ENCODE results near the gene VPS35L. TPM values are rescaled to one million over a fixed set of nuclear protein-coding genes. Genes with fewer than 3 reads are reported as not detected.
"Not testable (repeated sequence)": the region's sequence is repeated elsewhere in the genome, so short reads cannot be mapped to it uniquely, and the experiment has no call there.

Gene VPS35L
- total RNA-seq, 1 experiment from 2014 or later = 27.9 TPM

DNA sequence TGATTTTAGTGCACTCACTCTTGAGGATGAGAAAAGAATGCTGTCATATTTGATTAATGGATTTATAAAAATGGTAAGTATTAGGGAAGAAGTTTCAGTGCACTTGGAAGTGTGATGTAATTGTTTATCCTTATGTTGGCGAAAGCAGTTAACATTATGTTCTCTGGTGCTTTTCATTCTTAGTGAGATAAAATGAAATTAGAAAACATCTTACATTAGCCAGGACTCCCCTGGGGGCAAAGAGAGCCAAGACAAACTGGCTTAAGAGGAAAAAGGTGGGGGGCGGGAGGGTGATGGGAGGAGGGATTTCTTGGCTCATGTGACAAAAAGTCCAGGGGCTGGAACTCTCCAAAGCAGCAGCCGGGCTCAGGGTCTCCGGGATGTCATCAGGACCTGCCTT is 89.4 kb downstream of the VPS35L start:
- no peak for DNase-seq (ENCODE audit: extremely low read depth, low read depth)

DNA sequence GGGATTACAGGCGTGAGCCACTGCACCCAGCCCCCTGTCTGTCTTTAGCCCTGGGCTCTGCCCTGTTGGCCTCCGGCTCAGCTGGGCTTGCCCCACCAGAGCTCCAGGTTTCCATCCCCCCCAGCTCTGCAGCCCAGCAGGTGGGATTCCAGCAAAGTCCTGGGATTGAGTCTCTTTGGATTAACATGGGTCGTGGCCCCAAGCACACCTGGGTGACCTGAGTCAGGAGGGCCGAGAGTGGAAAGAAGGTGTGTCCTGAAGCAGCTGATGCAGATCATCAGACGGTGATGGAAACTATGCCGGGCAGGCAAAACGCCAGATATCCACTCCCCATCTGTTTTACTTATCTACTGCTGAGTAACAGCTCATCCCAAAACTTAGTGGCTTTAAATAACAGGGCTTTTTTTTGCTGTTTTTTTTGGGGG is 90.1 kb downstream of the VPS35L start:
- no peak for DNase-seq (ENCODE audit: extremely low read depth, low read depth)

DNA sequence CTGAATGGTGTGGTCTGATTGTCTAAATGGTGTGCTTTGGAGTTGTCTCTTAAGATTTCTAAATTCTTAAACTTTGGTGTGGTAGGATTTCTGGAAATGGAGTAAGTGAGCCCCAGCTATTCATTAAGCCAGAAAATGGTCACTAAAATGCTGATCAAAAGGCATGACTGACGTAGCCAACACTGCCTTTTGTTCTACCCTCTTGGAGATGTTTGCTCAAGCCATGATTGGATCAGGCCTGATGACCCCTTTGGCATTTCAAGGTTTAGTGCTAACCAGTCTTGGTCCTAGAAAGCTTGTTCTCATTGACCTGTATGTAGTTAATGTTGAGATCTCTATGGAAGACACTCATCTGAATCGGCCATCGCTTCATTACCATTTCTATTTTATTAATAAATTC is 94.5 kb downstream of the VPS35L start:
- DNase-seq (ENCODE audit: extremely low read depth, low read depth) = no peak

DNA sequence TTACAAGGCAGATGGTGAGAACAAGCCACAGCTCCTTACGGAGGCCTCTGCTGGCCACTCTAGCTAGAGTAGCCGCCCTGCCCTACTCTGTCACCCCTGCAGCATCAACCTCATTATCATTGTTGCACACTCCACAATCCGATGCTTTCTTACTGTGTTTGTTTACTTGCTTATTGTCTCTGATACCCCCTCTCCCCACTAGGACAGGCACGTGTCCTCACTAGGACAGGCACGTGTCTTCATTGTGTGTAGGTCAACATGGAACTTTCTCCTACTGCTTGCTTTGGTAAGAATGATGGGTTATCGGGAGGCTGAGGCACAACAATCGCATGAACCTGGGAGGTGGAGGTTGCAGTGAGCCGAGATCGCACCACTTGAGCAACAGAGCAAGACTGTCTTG is 98.6 kb downstream of the VPS35L start:
- no peak for DNase-seq (ENCODE audit: extremely low read depth, low read depth)

GRCh38 chr16:19655242-19655777 is 99.8 kb downstream of the VPS35L start:
- DNase-seq (ENCODE audit: extremely low read depth, low read depth) = no peak

GRCh38 chr16:19657831-19658230 is 102.3 kb downstream of the VPS35L start:
- no peak for DNase-seq (ENCODE audit: extremely low read depth, low read depth)

- DNase-seq (ENCODE audit: extremely low read depth, low read depth) = no peak
Measured at GRCh38 chr16:19659554-19659953, 104.1 kb downstream of the VPS35L start.

DNA sequence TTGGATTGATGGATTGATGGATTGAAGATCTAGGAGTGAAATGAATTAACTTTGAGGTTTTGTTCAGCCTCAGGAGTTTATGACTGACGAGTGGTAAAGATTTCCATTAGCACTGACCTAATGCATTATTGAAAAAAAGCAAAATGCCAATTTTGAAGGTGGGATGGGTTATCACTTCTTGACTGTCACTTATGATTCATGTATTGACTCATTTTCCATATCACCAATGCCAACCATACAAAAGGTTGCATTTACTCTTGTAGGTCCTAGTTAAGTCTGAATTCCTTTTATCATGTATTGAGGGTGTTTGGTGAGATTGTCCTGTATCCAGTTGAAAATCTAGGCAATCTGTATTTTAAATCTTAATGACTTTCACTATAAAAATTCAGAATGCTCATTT is 104.9 kb downstream of the VPS35L start:
- no peak for DNase-seq (ENCODE audit: extremely low read depth, low read depth)

DNA sequence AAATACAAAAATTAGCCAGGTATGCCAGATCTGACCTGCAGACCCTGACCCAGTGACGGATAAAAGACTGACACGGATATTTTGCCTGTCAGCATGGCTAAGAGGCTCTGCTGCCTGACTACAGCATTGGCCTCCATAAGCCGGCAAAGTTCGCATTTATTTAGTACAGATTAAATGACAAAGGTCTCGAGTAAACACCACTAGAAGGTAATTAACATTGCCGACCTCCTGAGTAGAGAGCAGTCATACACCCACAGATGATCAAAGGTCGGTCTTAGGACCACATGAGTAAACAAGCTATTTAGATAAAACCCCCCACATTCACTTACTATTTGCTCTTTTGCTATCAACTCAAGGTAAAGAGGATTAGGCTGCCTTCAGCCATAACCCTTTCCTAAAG is 106.8 kb downstream of the VPS35L start:
- DNase-seq (ENCODE audit: extremely low read depth, low read depth) = no peak

DNA sequence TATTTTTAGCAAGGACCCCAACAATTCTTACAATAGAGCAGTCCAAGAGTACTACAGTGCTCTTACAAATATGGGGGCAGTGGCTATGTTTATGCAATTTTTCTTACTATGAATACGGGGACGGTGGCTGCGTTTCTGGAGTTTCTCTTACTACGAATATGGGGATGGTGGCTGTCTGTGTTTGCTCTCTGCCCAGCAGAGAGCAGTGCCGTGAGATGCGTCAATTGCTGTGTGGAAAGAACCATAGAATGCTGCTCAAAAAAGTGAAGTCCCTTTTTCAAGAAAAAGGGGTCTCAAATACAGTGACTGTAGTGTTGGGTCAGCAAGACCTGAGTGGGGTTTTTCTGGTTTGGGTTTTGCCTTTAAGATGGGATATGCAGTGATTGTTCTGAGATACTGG is 108.7 kb downstream of the VPS35L start:
- DNase-seq (ENCODE audit: extremely low read depth, low read depth) = no peak

GRCh38 chr16:19665313-19665712 is 109.8 kb downstream of the VPS35L start:
- DNase-seq (ENCODE audit: extremely low read depth, low read depth) = not testable (repeated sequence)

DNA sequence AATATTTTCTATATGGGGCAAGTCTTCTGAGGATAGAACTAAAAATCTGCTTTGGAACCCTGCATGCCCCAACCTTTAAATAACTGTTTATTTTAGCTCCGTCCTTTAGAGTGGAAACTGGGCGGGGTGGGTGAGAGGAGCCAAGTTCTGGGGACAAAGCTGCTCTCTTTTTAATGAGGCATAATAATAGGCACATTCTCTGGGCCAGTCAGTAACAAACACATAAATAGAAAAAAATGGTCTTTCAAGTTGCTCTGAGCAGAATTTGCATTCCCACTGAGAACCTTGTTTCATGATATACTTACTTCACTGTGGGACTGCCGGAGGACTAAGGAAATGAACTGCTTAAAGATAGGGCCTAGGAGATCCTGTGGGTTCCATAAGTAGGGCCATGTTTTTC is 111.0 kb downstream of the VPS35L start:
- no peak for DNase-seq (ENCODE audit: extremely low read depth, low read depth)

DNA sequence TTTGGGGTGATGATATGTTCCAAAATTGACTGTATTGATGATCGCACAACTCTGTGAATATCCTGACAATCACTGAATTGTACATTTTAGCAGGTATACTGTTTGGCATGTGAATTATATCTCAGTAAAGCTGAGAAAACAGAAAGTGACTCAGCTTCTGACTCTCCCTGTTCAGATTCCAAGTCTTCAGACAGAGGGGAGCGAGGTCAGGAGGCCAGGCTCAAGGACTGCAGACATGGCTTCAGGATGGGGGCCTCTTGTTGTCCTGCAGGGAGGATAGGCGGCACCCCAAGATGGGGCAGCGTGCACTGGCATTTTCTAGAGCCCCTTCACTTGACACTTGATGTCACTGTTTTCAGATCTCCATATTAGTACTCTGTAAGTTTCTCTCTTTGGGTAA is 116.9 kb downstream of the VPS35L start:
- DNase-seq (ENCODE audit: extremely low read depth, low read depth) = no peak

- no peak for DNase-seq (ENCODE audit: extremely low read depth, low read depth)
Measured at GRCh38 chr16:19674485-19674884, 119.0 kb downstream of the VPS35L start.

- DNase-seq (ENCODE audit: extremely low read depth, low read depth) = no peak
Measured at GRCh38 chr16:19677402-19677801, 121.9 kb downstream of the VPS35L start.

DNA sequence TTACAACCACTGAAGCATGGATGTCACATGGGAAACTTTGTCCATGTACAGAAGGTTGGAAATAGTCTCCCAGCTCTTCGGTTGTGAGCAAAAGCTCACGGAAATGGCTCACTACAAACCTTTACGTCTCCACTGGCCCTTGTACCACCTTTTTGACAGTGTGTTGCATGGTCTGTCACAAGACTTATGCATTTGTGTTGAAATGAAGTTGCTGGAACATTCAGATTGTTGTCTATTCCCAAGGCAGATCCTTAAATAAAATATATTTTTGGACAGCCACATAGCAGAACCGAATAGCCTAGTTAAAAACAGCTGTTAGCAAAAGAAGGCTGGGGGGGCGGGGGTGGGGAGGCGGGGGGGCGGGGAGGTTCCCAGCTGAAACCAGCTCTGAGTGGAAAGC is 123.3 kb downstream of the VPS35L start:
- DNase-seq (ENCODE audit: extremely low read depth, low read depth) = no peak

DNA sequence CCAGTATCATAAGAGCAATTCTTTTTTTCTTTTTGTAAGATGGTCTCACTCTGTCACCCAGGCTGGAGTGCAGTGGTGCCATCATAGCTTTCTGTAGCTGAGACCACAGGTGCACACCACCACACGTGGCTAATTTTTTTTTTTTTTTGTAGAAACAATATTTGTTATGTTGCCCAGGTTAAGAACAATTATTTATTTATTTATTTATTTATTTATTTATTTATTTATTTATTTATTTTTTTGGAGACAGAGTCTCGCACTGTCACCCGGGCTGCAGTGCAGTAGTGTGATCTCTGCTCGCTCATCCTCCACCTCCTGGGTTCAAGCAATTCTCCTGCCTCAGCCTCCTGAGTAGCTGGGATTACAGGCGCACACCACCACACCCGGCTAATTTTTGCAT is 123.8 kb downstream of the VPS35L start:
- DNase-seq (ENCODE audit: extremely low read depth, low read depth) = not testable (repeated sequence)

DNA sequence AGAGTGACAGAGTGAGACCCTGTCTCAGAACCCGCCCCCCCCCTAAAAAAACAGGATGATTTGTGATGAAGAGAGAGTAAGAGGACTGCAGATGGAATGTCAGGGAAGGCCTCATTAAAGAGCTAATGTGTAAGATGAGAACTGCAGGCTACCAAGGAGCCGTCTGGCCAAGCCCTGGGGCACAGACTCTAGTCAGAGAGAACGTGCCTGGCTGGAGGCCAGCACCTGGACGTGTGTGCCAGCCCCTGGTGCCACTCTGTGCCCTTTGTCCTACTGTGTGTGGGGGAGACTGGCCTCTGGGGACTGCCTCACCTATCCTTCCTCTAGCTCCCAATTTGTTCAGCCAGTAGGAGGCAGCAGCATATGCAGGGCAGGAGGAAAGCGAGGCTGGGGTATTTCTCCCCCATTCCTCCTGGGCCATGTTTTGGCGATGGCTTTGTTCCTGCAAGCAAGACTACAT is 125.4 kb downstream of the VPS35L start:
- no peak for DNase-seq (ENCODE audit: extremely low read depth, low read depth)

DNA sequence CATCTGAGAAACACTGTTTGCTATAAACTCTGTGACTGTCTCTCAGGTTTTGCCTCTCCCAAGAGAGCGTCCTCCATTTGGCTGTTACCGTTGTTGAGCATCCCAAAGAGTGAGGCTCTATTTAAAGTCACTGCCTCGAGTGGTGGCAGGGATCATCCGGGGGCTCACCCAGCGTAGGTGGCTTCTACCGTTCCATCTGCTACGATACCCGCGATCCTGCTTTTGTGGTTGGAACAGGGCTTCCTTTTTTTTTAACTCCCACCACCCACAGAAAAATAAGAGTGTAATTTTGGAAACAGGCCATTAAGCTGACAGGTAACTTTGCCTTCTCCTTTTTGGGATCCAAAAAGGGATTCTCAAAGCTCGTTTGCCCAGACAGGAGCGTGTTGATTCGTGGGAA is 126.1 kb downstream of the VPS35L start:
- no peak for DNase-seq (ENCODE audit: extremely low read depth, low read depth)

GRCh38 chr16:19683453-19684236 is 128.1 kb downstream of the VPS35L start:
- no peak for DNase-seq (ENCODE audit: extremely low read depth, low read depth)

DNA sequence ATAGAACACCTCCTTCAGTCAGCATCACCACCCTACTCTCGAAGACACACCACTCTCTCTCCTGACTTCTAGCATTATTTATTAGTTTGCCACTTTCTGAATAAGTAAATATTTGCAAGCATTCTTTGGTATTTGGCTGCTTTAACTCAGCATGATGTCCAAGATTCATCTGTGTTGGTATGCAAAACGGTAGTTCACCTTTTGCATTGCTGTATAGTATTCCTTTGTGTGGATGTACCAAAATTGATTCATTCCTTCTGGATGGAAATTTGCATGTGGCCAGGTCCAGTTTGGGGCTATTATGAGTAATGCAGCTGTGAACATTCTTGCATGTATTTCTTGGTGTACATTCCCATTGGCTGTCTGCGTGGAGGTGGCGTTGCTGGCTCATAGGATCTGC is 129.7 kb downstream of the VPS35L start:
- no peak for DNase-seq (ENCODE audit: extremely low read depth, low read depth)

DNA sequence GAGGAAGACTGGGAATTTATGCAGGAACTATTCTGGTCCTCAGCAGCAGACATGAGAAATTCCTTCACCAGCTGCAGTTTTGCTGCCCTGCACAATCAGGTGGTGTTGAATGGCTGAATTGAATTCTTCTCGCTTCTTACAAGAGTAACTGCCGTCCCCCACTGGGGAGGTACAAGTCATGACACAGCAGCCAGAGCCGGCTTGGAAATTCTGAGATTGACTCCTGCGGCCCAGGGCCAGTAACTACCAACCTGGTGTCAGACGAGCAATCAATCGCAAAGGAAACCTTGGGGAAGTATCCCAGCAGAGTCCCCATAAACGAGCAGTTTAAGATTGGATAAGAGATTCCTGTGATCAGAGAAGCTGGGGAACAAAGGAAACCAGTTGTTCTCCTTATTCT is 131.8 kb downstream of the VPS35L start:
- DNase-seq (ENCODE audit: extremely low read depth, low read depth) = no peak
